Natural killer cell (primary cell): ENCODE results near the gene FAM120C. TPM values are rescaled to one million over a fixed set of nuclear protein-coding genes. Genes with fewer than 3 reads are reported as not detected.

Experiments used
- ATAC-seq, 3 donors: fragments of 150-1000 bp in 2 of 3; fragments of 200-7000 bp in 1 of 3; cut with Tn5 transposase; 1 replicate in 1 of 3; 2 replicates in 2 of 3; pipeline ENCODE4 v1.10.0; 2021; ENCODE audit warnings: mild to moderate bottlenecking in 2 of 3, moderate library complexity in 2 of 3
- DNase-seq, 2 donors: peaks; one replicate each; pipeline versions ENCODE4 v3.0.0 to v3.0.0-alpha.2; 2013 to 2021; ENCODE audit warnings: mixed read lengths in 1 of 2
- H3K27ac ChIP-seq: one replicate; pipeline ENCODE4 v1.5.1; 2013; ENCODE audit warnings: mild to moderate bottlenecking, low read length
- H3K27me3 ChIP-seq: one replicate; pipeline ENCODE4 v1.6.1; 2013; ENCODE audit warnings: low read length; ENCODE audit not compliant: control insufficient read depth, insufficient read depth
- H3K36me3 ChIP-seq: one replicate; pipeline ENCODE4 v1.6.1; 2013; ENCODE audit warnings: low read length; ENCODE audit not compliant: control insufficient read depth, insufficient read depth
- H3K4me1 ChIP-seq: one replicate; pipeline ENCODE4 v1.6.1; 2013; ENCODE audit warnings: low read length; ENCODE audit not compliant: control insufficient read depth, insufficient read depth
- H3K4me3 ChIP-seq: one replicate; pipeline ENCODE4 v1.5.1; 2013; ENCODE audit warnings: low read length
- H3K9me3 ChIP-seq: one replicate; pipeline ENCODE4 v1.6.1; 2013; ENCODE audit warnings: low read length; ENCODE audit not compliant: control insufficient read depth, insufficient read depth
- H3K27ac Mint-ChIP-seq, 2 donors: one replicate each; pipeline ENCODE4 v1.8.0; 2022; ENCODE audit warnings: mild to moderate bottlenecking in 2 of 2, mixed read lengths in 2 of 2, moderate library complexity in 1 of 2
- H3K27me3 Mint-ChIP-seq, 2 donors: one replicate each; pipeline ENCODE4 v1.8.0; 2022; ENCODE audit warnings: low read depth in 2 of 2, mixed read lengths in 2 of 2
- H3K36me3 Mint-ChIP-seq: one replicate; pipeline ENCODE4 v1.8.0; 2022; ENCODE audit warnings: mixed read lengths
- H3K4me1 Mint-ChIP-seq, 2 donors: one replicate each; pipeline ENCODE4 v1.8.0; 2022; ENCODE audit warnings: mixed read lengths in 2 of 2
- H3K4me3 Mint-ChIP-seq: one replicate; pipeline ENCODE4 v1.8.0; 2022; ENCODE audit warnings: mild to moderate bottlenecking, moderate library complexity, mixed read lengths
- H3K9me3 Mint-ChIP-seq, 2 donors: one replicate each; pipeline ENCODE4 v1.8.0; 2022; ENCODE audit warnings: mixed read lengths in 2 of 2
- CTCF ChIP-seq: fragments of 200-600 bp; IDR thresholded peaks from one replicate; pipeline ENCODE4 v1.8.0; 2022; ENCODE audit warnings: antibody characterized with exemption
- WGBS: methylation state at CpG from one replicate; pipeline ENCODE4 v1.1.7; 2013; ENCODE audit warnings: missing lambda C conversion rate; ENCODE audit not compliant: insufficient coverage; 5-methylcytosine and 5-hydroxymethylcytosine counted together
- intact Hi-C: fragments of 100-400 bp; cut with micrococcal nuclease; formaldehyde crosslinking; loops from one replicate; pipeline ENCODE4 v1.14.2; 2022
- total RNA-seq, 4 donors: library from RNA; stranded (reverse); fragments of 120-200 nt in 1 of 4; gene quantifications; one replicate each; pipeline versions ENCODE4 v1.2.3 to v1.2.4, GENCODE V29; 2013 to 2022

The FAM120C gene
- total RNA-seq, 3 donors from 2014 or later (not counting 1 experiment from before 2014, with no cell fraction given) = 9.5 to 15.4 (median 11.8) TPM

GRCh38 chrX:54213603-54214002 lies 30.5 kb upstream of the FAM120C start:
- no peaks in the 10 kb centered on the region for H3K27me3 ChIP-seq
- no peaks in the 10 kb centered on the region for H3K36me3 ChIP-seq
- Mint-ChIP-seq H3K27ac (no peak overlapping the region), H3K4me3 (no peak overlapping the region), H3K9me3 (no peaks in the 10 kb centered on the region), H3K4me1 (no peaks in the 10 kb centered on the region), H3K27me3 (peaks cover 0 to 9% of the 10 kb centered on the region in 2 donors), H3K36me3 (no peaks in the 10 kb centered on the region)
- H3K4me3 ChIP-seq = no peak overlapping the region
- no peak for TF ChIP-seq CTCF
- intact Hi-C loops = no loop called here
- DNase-seq (no peak), ATAC-seq (no peak)
- no CpG with 5 or more reads among the region's 3 CpGs for WGBS
- no peak overlapping the region for H3K27ac ChIP-seq
- H3K4me1 ChIP-seq = no peaks in the 10 kb centered on the region
- no peaks in the 10 kb centered on the region for H3K9me3 ChIP-seq

GRCh38 chrX:54208531-54208930 lies 25.5 kb upstream of the FAM120C start:
- Mint-ChIP-seq H3K4me3 (no peak overlapping the region), H3K27me3 (peaks cover 0 to 6% of the 10 kb centered on the region in 2 donors), H3K4me1 (no peaks in the 10 kb centered on the region), H3K9me3 (no peaks in the 10 kb centered on the region), H3K27ac (no peak overlapping the region), H3K36me3 (no peaks in the 10 kb centered on the region)
- Histone ChIP-seq H3K4me1 (no peaks in the 10 kb centered on the region), H3K27me3 (no peaks in the 10 kb centered on the region), H3K27ac (no peak overlapping the region), H3K4me3 (no peak overlapping the region), H3K36me3 (no peaks in the 10 kb centered on the region), H3K9me3 (no peaks in the 10 kb centered on the region)
- no peak for TF ChIP-seq CTCF
- WGBS = 83% methylated on average over 1 of the region's 3 CpGs
- DNase-seq = no peak
- intact Hi-C loops = no loop called here
- ATAC-seq = no peak

- 79% methylated on average over 4 of the region's 6 CpGs for WGBS
- TF ChIP-seq CTCF = no peak
- ATAC-seq (no peak), DNase-seq (no peak)
- intact Hi-C loops = no loop called here
- Histone ChIP-seq H3K36me3 (no peaks in the 10 kb centered on the region), H3K27me3 (no peaks in the 10 kb centered on the region), H3K4me1 (no peaks in the 10 kb centered on the region), H3K27ac (no peak overlapping the region), H3K4me3 (no peak overlapping the region), H3K9me3 (no peaks in the 10 kb centered on the region)
- H3K27ac Mint-ChIP-seq = no peak overlapping the region
- no peaks in the 10 kb centered on the region for H3K9me3 Mint-ChIP-seq
- no peak overlapping the region for H3K4me3 Mint-ChIP-seq
- H3K4me1 Mint-ChIP-seq = no peaks in the 10 kb centered on the region
- no peaks in the 10 kb centered on the region for H3K36me3 Mint-ChIP-seq
- peaks cover 14 to 45% of the 10 kb centered on the region in 2 donors for H3K27me3 Mint-ChIP-seq
These were observed 15.2 kb upstream of the FAM120C start for GRCh38 chrX:54198262-54198661.

- TF ChIP-seq CTCF = no peak
- Mint-ChIP-seq H3K4me3 (no peak overlapping the region), H3K36me3 (no peaks in the 10 kb centered on the region), H3K27me3 (peaks cover 11 to 37% of the 10 kb centered on the region in 2 donors), H3K4me1 (no peaks in the 10 kb centered on the region), H3K27ac (no peak overlapping the region), H3K9me3 (no peaks in the 10 kb centered on the region)
- ATAC-seq (no peak), DNase-seq (no peak)
- Histone ChIP-seq H3K4me3 (no peak overlapping the region), H3K27me3 (no peaks in the 10 kb centered on the region), H3K9me3 (no peaks in the 10 kb centered on the region), H3K4me1 (no peaks in the 10 kb centered on the region), H3K36me3 (no peaks in the 10 kb centered on the region), H3K27ac (no peak overlapping the region)
- intact Hi-C loops = no loop called here
These were observed 12.0 kb upstream of the FAM120C start for GRCh38 chrX:54194982-54195588.
